AG04450 (cell line): ENCODE results near the gene POLR1F. TPM values are rescaled to one million over a fixed set of nuclear protein-coding genes. Genes with fewer than 3 reads are reported as not detected.

Experiments
- CTCF ChIA-PET: fragments of 300-600, 350-600 bp; formaldehyde crosslinking; extraction: SDS; loops from one replicate; lab custom pipeline; 2022; ENCODE audit warnings: antibody characterized with exemption, inconsistent platforms; lab: Charles Lee
- POLR2A ChIA-PET: fragments of 350-600 bp; formaldehyde crosslinking; extraction: SDS; loops from one replicate; lab custom pipeline; 2021; ENCODE audit warnings: antibody characterized with exemption, inconsistent platforms; lab: Yijun Ruan, JAX
- DNase-seq: peaks from one replicate; pipeline ENCODE4 v3.0.0-alpha.2; 2011; ENCODE audit warnings: low read depth, low spot score
- H3K27ac ChIP-seq: one replicate; pipeline ENCODE4 v1.5.1; 2012; ENCODE audit warnings: low read depth, low read length, control low read depth
- H3K27me3 ChIP-seq: one replicate; pipeline ENCODE4 v1.6.0; 2012; ENCODE audit warnings: low read length; ENCODE audit not compliant: control insufficient read depth, insufficient read depth
- H3K4me3 ChIP-seq: 2 replicates; pipeline ENCODE4 v1.5.1; 2011; ENCODE audit warnings: mild to moderate bottlenecking, low read depth, low read length, control low read depth
- H3K9me3 ChIP-seq: 2 replicates; pipeline ENCODE4 v1.5.1; 2012; ENCODE audit warnings: low read length; ENCODE audit not compliant: control insufficient read depth, insufficient read depth
- polyA plus RNA-seq: library from polyadenylated mRNA; depleted of rRNA; stranded (reverse); fragments of >200 nt; gene quantifications from 2 replicates; pipeline ENCODE4 v1.2.3, GENCODE V29; 2011
- TF ChIP-seq, protein P1 (sequence below): IDR thresholded peaks from 2 replicates; pipeline ENCODE4 v1.5.1; 2011; ENCODE audit warnings: low read depth, low read length, control low read depth, inconsistent platforms

Gene POLR1F
- polyA plus RNA-seq, 1 experiment: 23.6 TPM

DNA sequence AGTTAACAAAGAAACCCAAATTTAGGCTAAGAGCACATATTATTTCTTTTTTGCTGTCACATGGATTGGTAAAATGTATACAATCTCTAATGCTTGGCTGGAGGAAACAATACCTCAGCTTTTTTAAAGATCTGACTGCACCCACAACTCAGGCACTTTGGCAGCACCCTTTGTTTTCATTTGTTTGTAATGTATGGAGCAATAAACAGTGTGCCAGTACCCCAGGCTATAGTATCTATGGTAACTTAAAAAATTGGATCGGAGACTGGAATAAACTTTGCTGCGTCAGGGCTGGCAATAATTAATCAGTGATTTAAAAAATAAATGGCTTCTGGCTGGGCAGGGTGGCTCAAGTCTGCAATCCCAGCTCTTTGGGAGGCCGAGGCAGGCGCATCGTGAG lies 27.2 kb downstream of the POLR1F start:
- no peak overlapping the region for H3K27ac ChIP-seq
- CTCF ChIA-PET: interaction anchor here (1.1 kb wide), 1 partner anchor 32 kb away, joined by 4 read pairs; no protein-coding TSS in a partner anchor
- H3K4me3 ChIP-seq: no peak overlapping the region
- TF ChIP-seq, protein P1, sequence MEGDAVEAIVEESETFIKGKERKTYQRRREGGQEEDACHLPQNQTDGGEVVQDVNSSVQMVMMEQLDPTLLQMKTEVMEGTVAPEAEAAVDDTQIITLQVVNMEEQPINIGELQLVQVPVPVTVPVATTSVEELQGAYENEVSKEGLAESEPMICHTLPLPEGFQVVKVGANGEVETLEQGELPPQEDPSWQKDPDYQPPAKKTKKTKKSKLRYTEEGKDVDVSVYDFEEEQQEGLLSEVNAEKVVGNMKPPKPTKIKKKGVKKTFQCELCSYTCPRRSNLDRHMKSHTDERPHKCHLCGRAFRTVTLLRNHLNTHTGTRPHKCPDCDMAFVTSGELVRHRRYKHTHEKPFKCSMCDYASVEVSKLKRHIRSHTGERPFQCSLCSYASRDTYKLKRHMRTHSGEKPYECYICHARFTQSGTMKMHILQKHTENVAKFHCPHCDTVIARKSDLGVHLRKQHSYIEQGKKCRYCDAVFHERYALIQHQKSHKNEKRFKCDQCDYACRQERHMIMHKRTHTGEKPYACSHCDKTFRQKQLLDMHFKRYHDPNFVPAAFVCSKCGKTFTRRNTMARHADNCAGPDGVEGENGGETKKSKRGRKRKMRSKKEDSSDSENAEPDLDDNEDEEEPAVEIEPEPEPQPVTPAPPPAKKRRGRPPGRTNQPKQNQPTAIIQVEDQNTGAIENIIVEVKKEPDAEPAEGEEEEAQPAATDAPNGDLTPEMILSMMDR: no peak
- POLR2A ChIA-PET: no interaction called here
- H3K9me3 ChIP-seq: no peaks in the 10 kb centered on the region
- no peaks in the 10 kb centered on the region for H3K27me3 ChIP-seq
- no peak for DNase-seq

DNA sequence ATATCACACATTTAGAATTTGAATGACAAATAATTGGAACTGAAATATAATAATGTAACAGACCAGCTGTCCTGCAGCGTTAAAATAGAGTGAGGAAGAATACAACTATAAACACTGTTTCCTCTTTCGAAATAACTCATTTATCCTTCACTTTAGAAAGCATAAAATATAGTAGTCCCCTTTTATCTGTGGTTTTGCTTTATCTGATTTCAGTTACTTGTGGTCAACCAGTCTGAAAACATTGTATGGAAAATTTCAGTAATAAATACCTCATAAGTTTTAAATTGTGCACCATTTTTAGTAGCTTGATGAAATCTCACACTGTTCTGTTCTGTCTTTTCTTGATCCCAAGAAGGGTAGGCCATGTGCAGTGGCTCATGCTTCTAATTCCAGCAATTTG lies 31.7 kb downstream of the POLR1F start:
- H3K4me3 ChIP-seq: no peak overlapping the region
- ChIA-PET CTCF (no interaction called here), POLR2A (no interaction called here)
- H3K27me3 ChIP-seq: no peaks in the 10 kb centered on the region
- TF ChIP-seq, protein P1: no peak
- no peak for DNase-seq
- no peaks in the 10 kb centered on the region for H3K9me3 ChIP-seq
- H3K27ac ChIP-seq: no peak overlapping the region

DNA sequence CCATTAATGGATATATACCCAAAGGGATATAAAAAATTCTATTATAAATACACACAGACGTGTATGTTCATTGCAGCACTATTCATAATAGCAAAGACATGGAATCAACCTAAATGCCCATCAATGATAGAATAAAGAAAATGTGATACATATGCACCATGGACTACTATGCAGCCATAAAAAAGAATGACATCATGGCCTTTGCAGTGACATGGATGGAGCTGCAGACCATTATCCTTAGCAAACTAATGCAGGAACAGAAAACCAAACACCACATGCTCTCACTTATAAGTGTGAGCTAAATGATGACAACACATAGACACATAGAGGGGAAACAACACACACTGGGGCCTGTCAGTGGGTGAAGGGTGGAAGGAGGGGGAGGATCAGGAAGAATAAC lies 33.0 kb downstream of the POLR1F start:
- H3K27me3 ChIP-seq: no peaks in the 10 kb centered on the region
- ChIA-PET POLR2A (no interaction called here), CTCF (no interaction called here)
- H3K9me3 ChIP-seq: no peaks in the 10 kb centered on the region
- no peak for DNase-seq
- H3K4me3 ChIP-seq: no peak overlapping the region
- TF ChIP-seq, protein P1: no peak
- no peak overlapping the region for H3K27ac ChIP-seq

DNA sequence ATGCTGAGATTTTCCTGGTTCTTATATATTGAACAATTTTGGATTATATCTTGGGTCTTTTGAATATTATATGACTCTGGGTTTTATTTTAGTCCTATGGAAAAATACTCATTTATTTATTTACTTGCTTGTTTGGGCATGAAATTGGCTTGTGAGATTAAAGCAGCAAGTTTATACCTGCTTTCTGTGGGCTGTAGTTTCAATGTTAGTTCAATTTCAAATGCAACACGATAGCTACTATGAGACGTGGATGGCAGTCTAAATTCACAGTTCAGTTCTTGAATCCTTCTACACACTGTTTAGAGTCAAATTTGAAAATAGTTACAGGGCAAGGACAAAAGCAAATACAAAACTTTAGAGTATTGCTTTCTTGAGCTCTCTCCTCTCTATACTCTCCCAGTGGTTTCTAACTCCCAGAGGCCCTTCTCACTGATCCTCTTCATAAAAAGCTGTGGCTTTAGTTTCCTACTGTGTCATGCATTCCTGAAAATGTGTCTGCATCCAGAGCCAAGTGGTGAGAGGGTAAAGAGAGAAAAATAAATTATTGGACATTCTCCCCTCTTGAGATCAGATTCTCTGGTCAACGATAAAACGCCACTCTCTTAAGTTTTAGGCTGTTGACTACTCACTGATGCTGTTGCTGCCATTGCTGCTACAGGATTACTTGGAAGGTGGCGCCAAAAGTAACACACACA lies 34.4 kb downstream of the POLR1F start:
- ChIA-PET POLR2A (no interaction called here), CTCF (no interaction called here)
- TF ChIP-seq, protein P1: no peak
- H3K9me3 ChIP-seq: no peaks in the 10 kb centered on the region
- H3K4me3 ChIP-seq: no peak overlapping the region
- no peaks in the 10 kb centered on the region for H3K27me3 ChIP-seq
- DNase-seq: no peak
- H3K27ac ChIP-seq: no peak overlapping the region

DNA sequence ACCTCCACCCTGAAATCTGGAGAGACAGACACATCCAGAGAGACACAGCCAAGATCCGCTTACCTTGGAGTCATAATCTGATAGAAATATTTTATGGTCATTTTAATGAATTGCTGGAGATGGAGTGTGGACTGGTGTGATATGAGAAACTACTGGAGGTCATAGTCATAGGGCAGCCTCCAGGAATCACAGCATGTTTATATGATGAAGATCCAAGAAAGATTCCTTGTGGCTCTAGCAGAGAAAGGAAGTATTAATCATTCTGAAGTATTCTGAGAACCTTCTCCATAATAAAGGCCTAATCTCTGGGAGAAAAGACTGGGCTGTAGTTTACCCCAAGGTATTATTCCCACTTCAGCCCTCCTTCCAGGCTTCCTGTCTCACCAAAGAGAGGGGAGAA lies 38.0 kb downstream of the POLR1F start:
- no peak overlapping the region for H3K27ac ChIP-seq
- ChIA-PET POLR2A (no interaction called here), CTCF (interaction anchor here (1.6 kb wide), 1 partner anchor 1079 kb away, joined by 3 read pairs; no protein-coding TSS in a partner anchor)
- no peaks in the 10 kb centered on the region for H3K27me3 ChIP-seq
- TF ChIP-seq, protein P1: no peak
- no peaks in the 10 kb centered on the region for H3K9me3 ChIP-seq
- no peak overlapping the region for H3K4me3 ChIP-seq
- no peak for DNase-seq
